Posterior vena cava (tissue), 2 donors: ENCODE measurements around the gene PDZD11. TPM values are rescaled to one million over a fixed set of nuclear protein-coding genes. Genes with fewer than 3 reads are reported as not detected.
"Not testable (repeated sequence)": the region's sequence is repeated elsewhere in the genome, so short reads cannot be mapped to it uniquely, and the experiment has no call there.

Experiments used
- DNase-seq: peaks from one replicate; pipeline ENCODE4 v3.0.0-alpha.2; 2020; ENCODE audit warnings: low spot score
- intact Hi-C, 2 donors: fragments of 100-400 bp; cut with DNase I; formaldehyde crosslinking; loops; one replicate each; pipeline versions ENCODE4 v1.14.1 to v1.14.2; 2022 to 2023
- total RNA-seq, 2 donors: library from RNA; stranded (reverse); fragmentation: NEBNext Ultra II Directional; extraction: Animal tissue kit (Norgen Biotek cat#: 25700); gene quantifications; one replicate each; pipeline ENCODE4 v1.2.1, GENCODE V29; 2021
- donor health status: DM: yes; HTN: yes; CAD: no.
- donor health status: DM: yes; HTN: yes; CAD: no.

The PDZD11 gene
- total RNA-seq, 2 donors from 2014 or later, result 22.9 to 27.0 TPM

DNA sequence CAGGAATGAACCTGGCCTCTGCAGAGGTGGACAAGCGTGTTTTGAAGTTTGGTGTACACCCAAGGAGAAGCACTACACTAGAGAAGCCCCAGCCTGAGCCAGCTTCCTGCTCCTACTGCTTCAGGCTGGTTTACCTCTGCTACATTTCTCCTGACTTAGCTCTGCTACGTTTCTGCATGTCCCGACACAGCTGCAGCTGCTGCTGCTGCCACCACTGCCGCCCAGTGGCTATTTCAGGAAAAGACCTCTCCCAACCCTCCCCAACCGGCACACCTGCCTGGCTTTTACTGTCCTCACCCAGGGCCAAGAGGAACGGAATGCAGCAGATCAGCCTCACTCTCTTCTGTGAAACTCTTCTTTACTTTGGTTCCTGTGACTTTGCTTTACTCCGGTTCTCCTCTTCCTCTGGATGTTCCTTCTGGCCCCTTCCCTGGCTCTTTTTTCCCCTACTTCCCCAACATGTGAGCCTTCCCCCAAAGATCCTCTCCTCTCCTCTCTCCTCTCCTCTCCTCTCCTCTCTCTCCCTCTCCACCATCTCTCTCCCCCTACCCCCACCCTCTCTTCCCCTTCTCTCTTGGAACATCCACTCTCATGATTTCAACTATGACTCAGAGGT is 26.7 kb downstream of the PDZD11 start:
- no peak for DNase-seq
- intact Hi-C loops, result no loop called here

DNA sequence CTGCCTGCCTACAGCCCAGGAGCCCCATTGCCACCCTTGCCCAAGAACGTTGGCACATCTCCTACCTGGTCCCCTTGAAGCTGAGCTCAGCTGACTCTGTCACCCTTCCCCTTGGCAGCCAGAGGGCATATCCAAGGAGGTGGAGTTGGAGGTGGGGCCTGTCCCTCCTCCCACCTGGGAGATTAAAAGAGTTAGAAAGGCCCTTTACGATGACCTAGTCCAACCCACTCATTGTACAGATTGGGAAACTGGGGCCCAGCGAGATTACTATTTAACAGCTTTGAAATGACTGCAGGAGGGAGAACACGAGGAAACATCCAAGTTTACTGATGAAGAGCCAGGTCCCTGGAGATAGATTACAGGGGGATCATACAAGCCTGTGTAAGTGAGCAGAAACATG is 29.6 kb downstream of the PDZD11 start, which contains the start of gene P2RY4:
Gene P2RY4, minus strand, starts transcription at position 101 of the 400 bp plus-strand sequence. CDS start 580 bp downstream, outside the sequence.
- no peak for DNase-seq
- intact Hi-C loops, result no loop called here

- intact Hi-C loops, result no loop called here
- DNase-seq, result no peak
These were observed 32.1 kb downstream of the PDZD11 start for GRCh38 chrX:70257423-70258288.

DNA sequence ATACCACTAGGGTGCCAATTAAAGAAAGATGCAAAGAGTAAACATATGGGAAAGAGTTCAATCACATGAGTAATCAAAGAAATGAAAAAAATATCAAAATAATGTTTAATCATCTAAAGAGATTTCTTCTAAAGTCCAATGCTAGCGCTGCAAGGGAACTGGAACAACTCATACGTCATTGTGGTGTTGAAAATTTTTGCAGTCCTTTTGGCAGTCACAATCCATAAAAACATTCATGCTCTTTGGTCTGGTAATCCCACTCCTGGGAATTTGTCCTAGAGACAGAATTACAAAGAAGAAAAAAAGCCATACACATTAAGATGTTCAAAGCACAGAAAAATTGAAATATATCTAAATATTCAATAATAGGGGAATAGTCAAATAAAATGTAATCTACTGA is 34.3 kb downstream of the PDZD11 start:
- intact Hi-C loops, result no loop called here

GRCh38 chrX:70254909-70255308 is 34.8 kb downstream of the PDZD11 start:
- no peak for DNase-seq
- intact Hi-C loops, result no loop called here

More for the DNA sequence above, 34.3 kb downstream of the PDZD11 start:
- DNase-seq, result no peak

DNA sequence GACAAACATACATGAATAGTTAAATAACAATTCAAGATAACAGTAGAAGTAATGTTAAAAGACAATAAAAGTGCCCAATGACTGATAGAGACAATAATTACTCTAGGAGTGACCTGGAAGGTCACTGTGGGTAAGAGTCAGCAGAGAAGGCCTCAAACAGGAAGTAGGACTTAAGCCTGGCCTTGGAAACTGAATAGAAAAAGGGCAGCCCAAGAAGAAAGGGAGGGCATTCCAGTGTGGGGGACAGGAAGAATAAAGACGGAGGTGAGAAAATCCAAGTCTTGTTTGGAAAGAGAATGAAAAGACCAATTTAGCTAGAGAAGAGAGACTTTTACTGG is 35.7 kb downstream of the PDZD11 start:
- no peak for DNase-seq
- intact Hi-C loops, result no loop called here

DNA sequence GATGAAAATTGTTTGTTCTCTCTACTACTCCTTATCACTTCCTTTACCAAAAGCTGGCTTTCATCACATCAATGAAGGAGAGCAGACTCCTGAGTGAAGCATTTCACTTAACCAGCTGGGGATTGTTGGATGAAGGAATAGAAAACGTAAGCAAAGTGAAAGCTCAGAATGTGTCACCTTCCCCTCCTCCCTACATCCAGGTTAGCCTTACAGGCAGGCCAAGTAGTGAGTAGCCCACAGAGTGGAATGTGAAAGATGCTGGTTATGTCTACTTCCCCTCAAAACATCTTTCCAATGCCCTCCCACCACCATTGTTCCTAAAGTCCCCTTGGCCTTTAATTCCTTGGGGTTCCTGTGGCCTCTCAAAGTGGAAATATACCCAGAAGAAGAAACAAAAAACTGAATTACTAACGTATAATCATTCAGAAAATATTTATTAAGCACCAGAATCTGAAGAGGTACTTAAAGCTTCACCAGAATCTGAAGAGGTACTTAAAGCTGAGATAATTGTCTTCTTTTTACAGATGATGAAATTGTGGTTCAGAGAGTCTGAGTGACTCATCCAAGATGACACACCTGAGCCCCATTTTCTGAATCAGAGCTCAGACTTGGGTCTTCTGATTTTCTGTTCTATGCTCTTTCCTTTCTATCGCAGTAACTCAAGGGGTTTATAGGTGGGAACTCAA is 36.2 kb downstream of the PDZD11 start:
- no peak for DNase-seq
- intact Hi-C loops, result no loop called here

DNA sequence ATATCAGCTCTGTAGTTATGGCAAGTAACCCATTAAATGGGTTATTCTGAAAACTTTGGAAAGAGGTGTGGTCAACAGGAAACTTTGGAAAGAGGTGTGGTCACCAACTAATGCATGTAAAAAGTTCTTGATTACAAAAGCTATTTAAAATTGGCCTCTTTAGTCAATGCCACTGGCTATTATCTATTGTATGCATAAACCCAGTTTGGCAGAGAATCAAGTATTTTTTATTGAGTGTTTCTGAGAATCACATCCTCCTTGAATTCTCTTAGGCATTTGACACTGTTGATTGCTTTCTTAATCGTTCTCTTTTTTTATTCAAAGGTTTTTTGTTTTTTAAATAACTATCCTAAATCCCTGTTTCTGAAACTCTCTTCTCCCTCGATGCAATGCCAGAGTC is 37.2 kb downstream of the PDZD11 start:
- no peak for DNase-seq
- intact Hi-C loops, result no loop called here

- DNase-seq, result no peak
- intact Hi-C loops, result no loop called here
These were observed 42.5 kb downstream of the PDZD11 start for GRCh38 chrX:70247252-70247651.

DNA sequence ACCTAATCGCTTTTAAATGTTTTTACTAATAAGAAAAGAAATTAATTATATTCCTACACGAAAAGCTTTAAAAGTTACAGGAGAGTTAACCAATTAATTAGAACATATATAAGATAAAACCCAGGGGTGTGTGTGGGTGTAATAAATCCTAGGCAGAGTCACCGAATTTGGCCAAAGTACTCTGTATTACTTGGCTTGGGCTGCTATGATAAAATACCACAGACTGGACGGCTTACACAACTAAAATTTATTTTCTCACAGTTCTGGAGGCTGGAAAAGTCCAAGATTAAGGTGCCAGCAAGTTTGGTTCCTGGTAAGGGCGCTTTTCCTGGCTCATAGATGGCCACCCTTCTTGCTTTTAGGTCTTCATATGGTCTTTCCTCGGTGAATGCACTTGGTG is 44.8 kb downstream of the PDZD11 start:
- DNase-seq, result no peak
- intact Hi-C loops, result no loop called here

DNA sequence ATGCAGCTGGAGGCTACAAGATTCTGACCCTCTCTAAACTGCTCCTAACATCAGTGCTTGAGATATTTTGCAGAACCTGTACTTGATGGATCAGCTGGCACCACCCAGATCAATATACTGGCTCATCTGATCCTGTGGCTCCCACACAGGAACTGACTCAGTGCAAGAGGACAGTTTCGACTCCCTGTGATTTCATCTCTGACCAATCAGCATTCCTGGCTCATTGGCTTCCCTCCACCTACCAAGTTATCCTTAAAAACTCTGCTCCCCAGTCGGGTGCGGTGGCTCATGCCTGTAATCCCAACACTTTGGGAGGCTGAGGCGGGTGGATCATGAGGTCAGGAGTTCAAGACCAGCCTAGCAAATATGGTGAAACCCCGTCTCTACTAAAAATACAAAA is 46.1 kb downstream of the PDZD11 start:
- DNase-seq, intact Hi-C loops: not testable (repeated sequence)

GRCh38 chrX:70241501-70241900 is 48.2 kb downstream of the PDZD11 start:
- DNase-seq, result no peak
- intact Hi-C loops, result no loop called here

GRCh38 chrX:70240751-70241150 is 49.0 kb downstream of the PDZD11 start:
- DNase-seq, result no peak
- intact Hi-C loops, result no loop called here

Other genes starting within 250 kb of the PDZD11 start
- gene AWAT2, start 240.0 kb downstream of the PDZD11 start, total RNA-seq, result not detected
- gene OTUD6A, start 227.5 kb downstream of the PDZD11 start, total RNA-seq, result not detected
- gene IGBP1, start 156.5 kb downstream of the PDZD11 start, total RNA-seq, result 10 to 100 TPM; 24.2 to 30.9 TPM
- not detected for gene DGAT2L6, start 112.4 kb downstream of the PDZD11 start, total RNA-seq
- gene AWAT1, start 55.3 kb downstream of the PDZD11 start, total RNA-seq, result not detected
- gene P2RY4, start 29.7 kb downstream of the PDZD11 start, total RNA-seq, result under 1 TPM; 0.32 to 0.57 TPM
- gene ARR3, start 21.6 kb downstream of the PDZD11 start, total RNA-seq, result not detected
- not detected for gene RAB41, start 7.8 kb downstream of the PDZD11 start, total RNA-seq
- under 1 TPM; 0.10 to 0.37 TPM for gene KIF4A, start 177 bp upstream of the PDZD11 start, total RNA-seq
- gene GDPD2, start 133.4 kb upstream of the PDZD11 start, total RNA-seq, result not detected
- gene DLG3, start 154.9 kb upstream of the PDZD11 start, total RNA-seq, result 10 to 100 TPM; 13.2 to 19.4 TPM